NCI-H82 treated with DMSO at 0.1 percent for 48 hours (cell line): ENCODE data around the gene GDPD4.

Experiments used
- DNase-seq: peaks from one replicate; lab custom pipeline; 2025; ENCODE audit not compliant: unreplicated experiment; lab: John Stamatoyannopoulos, UW

Gene GDPD4

DNA sequence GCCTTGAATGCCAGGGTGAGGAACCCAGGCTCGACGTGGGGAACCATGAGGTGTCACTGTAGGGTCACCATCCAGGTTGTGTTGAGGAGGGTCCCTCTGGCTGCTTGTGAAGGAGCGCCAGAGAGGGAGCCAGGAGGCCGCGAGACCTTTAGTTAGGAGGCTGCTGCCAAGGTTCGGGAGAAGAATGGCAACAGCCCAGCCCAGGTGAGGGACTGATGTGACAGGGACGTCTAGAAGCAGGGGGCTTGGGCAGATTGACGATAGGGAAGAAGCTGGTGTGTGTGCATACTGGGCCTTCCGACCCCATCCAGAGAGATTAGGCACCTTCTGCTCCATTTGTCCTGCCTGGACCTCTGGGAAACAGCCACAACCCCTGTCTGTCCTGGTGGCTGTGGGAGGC is 124.5 kb downstream of the GDPD4 start:
- no peak for DNase-seq

DNA sequence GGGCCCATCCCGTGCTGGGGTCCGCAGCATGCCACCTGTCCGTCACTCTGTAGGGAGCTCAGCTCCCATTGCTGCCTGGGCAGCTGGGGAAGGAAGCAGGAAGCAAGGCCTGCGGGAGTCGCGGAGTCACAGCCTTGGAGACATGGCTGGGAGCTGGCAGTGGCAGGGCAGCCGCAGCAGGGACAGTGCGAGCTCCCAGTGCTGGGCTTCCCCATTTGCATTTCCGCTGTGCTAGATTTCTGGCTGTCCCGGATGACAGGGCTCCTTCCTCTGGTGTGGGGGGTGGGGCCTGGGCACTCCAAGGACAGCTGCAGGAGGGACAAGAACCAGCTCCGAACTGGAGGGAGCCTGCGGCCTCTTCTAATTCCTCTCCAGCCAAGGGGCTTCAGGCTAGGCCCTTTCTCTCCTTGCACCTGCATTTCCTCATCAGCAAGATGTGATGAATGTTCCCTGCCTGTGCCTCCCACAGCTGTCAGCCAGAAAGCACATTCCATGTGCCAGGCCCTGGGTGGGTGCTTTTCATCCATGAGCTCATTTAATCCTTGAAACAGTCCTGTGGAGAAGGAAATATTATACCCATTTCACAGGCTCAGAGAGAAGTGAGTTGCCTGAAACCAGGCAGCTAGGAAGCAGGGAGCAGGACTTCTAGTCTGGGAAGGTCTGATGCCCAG is 125.5 kb downstream of the GDPD4 start:
- DNase-seq, result no peak

DNA sequence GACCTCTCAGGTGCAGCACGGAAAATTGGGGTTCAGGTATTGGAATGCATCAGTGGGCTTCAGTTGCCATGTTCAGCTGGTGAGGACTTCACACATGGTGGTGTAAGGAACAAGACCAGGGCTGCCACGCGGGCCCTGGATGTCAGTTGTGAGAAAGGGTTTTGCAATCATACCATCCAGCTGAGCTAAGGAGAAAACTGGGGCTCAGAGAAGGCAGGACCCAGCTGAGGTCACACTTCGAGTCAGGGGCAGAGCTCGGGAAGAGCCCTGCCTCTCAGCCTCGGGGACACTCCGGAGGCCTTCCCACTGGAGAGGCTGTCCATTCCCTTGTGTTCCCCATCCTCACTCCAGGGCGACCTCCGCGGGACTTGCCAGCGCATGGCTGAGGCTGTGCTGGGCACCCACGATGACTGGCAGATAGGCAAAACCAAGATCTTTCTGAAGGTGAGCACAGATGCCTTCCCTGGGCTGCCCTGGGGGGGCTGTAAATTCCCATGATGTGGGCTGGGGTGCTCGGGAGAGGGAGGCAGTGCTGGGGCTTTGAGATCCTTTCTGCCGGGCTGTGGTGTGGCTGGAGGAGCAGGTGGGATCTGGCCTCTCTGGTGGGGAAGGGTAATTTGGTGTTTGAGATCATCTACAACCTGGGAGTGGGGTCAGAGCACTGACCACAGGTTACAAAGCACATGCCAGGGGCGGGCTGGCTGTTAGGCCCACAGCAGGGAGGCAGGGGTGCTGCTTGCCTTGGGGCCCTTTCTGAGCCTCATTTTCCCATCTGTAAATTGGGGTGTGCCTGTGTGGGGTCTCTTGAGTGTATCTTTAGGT is 126.3 kb downstream of the GDPD4 start:
- no peak for DNase-seq

GRCh38 chr11:77174559-77174958 is 126.9 kb downstream of the GDPD4 start:
- no peak for DNase-seq

DNA sequence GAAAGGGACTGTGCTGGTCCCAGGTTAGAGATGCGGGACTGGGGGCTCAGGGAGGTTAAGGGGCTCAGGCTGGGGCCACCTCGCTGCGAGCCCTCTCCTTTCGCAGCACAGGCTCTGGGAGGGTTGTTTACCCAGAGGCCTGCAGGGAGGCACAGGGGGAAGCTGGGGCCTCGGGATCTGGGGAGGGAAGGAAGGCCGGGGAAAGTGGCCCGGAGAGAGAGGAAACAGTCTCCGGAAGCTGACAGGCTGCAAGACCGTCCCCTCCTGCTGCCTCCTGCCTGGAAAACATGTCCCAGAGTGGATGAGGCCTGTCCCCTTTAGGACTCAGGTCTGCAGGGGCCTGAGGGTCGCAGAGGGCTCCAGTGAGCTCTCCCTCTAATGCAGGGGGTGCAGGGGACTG is 128.0 kb downstream of the GDPD4 start:
- DNase-seq, result no peak

DNA sequence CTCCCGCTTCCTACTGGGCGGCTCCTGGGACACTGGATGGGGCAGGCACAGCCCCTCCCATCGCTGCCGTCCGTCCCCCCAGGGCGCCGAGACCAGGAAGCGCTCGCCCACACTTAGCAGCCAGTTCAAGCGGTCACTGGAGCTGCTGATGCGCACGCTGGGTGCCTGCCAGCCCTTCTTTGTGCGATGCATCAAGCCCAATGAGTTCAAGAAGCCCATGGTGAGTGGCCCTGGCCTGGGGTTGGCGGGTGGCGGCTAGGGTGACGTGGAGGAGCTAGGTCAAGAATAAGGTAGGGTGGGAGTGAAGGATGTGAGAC is 128.9 kb downstream of the GDPD4 start:
- DNase-seq, result no peak

- peak; percentile 58 for DNase-seq
These were observed 129.4 kb downstream of the GDPD4 start for GRCh38 chr11:77171885-77172665.

DNA sequence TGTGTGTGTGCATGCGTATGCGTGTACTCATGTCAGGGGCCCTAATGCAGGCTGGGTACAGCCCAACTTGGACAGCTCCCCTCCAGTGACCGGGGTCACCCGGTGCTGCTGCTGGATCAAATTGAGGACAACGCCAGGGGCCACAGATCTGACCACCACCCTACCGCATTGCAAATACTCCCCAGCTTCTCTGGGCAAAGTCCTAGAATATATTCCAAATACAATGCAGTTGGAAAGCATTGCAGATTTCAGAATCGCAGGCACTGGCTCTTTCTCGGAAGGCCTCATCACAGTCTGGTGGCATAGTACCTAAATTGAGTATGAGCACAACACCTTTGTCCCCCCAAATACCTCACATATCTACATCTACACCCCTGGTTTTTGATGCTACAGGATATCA is 130.2 kb downstream of the GDPD4 start:
- no peak for DNase-seq

- no peak for DNase-seq
These were observed 131.4 kb downstream of the GDPD4 start for GRCh38 chr11:77170107-77170506.

DNA sequence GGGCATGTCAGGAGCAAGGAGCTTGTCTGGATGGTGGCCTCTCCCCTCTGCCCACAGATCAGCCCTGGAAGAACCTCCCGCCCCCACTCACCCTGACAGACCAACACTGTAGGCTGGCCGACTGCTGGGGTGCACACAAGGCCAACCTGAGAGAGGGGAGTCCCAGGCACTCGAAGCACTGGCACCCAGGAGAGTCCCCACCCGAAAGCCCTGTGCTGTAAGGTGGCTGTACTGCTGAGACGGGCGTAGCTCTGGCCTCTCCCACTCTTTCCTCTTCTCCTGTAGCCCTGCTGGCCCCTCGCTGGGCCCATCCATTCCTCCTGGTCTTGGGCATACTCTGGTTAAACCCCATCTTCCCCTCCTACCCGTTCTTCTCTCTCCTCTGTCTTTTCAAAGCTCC is 133.7 kb downstream of the GDPD4 start:
- no peak for DNase-seq

DNA sequence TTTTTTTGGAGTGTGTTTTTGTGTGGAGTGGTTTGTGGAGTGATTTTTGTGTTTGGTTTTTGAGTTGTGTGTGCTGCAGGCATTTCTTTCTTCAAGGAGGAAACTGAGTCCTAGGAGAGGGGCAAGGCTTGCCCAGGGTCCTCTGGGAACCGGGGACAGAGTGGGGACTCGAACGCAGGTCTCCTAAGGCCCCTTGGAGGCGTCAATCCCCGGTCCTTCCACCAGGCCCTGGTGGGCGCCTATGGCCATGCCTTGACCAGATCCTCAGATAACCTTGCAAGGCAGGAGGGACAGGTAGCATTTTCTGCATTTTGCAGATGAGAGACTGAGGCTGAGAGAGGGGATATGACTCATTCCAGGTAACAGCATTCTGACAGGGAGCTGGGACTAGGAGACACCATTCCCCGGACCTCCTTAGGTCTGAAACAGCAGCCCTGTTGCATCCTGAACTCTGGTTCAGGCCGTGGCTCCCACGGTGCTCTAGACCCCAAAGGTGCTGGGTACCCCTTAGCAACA is 134.3 kb downstream of the GDPD4 start:
- no peak for DNase-seq
